Neuronal stem cell (in vitro differentiated cells): ENCODE results near the gene SLC37A1.

Experiments
- DNase-seq: peaks from one replicate; pipeline ENCODE4 v3.0.0-alpha.2; 2013; ENCODE audit warnings: low spot score
- H2AFZ ChIP-seq: one replicate; pipeline ENCODE4 v1.6.1; 2013; ENCODE audit warnings: mild to moderate bottlenecking, low read length, inconsistent platforms
- H2AK5ac ChIP-seq: 2 replicates; pipeline ENCODE4 v1.6.1; 2013; ENCODE audit warnings: low read depth, mild to moderate bottlenecking, inconsistent platforms, low read length, moderate library complexity, mixed read lengths
- H2BK120ac ChIP-seq: 2 replicates; pipeline ENCODE4 v1.6.1; 2013; ENCODE audit warnings: low read depth, mild to moderate bottlenecking, inconsistent platforms, low read length, moderate library complexity, mixed read lengths
- H2BK12ac ChIP-seq: one replicate; pipeline ENCODE4 v1.6.1; 2013; ENCODE audit warnings: low read length, inconsistent platforms
- H2BK15ac ChIP-seq: 2 replicates; pipeline ENCODE4 v1.6.1; 2013; ENCODE audit warnings: mild to moderate bottlenecking, low read length, inconsistent platforms, mixed read lengths
- H2BK5ac ChIP-seq: one replicate; pipeline ENCODE4 v1.6.1; 2013; ENCODE audit warnings: inconsistent platforms, mild to moderate bottlenecking, low read length, moderate library complexity
- H3K14ac ChIP-seq: one replicate; pipeline ENCODE4 v1.6.1; 2013; ENCODE audit warnings: low read length, inconsistent platforms
- H3K18ac ChIP-seq: 2 replicates; pipeline ENCODE4 v1.6.1; 2013; ENCODE audit warnings: low read length, inconsistent platforms
- H3K23ac ChIP-seq: 2 replicates; pipeline ENCODE4 v1.6.1; 2013; ENCODE audit warnings: low read depth, mild to moderate bottlenecking, mixed read lengths, low read length, inconsistent platforms; ENCODE audit not compliant: poor library complexity
- H3K27ac ChIP-seq: replicated peaks from 3 replicates; pipeline ENCODE4 v1.5.1; 2013; ENCODE audit warnings: low read length, inconsistent platforms
- H3K27me3 ChIP-seq, 3 experiments: 2 replicates each; pipeline ENCODE4 v1.6.1; 2013; ENCODE audit warnings: low read length in 3 of 3, mild to moderate bottlenecking in 2 of 3, inconsistent platforms in 1 of 3, low read depth in 1 of 3, mixed read lengths in 1 of 3, moderate library complexity in 1 of 3; ENCODE audit not compliant: control insufficient read depth in 3 of 3, insufficient read depth in 3 of 3
- H3K36me3 ChIP-seq, 2 donors: replicated peaks in 1 of 2; 2 replicates each; pipeline ENCODE4 v1.6.1; 2013; ENCODE audit warnings: low read length in 2 of 2; ENCODE audit not compliant: control insufficient read depth in 2 of 2, insufficient read depth in 2 of 2
- H3K4ac ChIP-seq: 2 replicates; pipeline ENCODE4 v1.6.1; 2013; ENCODE audit warnings: inconsistent platforms, mild to moderate bottlenecking, low read length, moderate library complexity
- H3K4me1 ChIP-seq, 2 donors: 1 replicate in 1 of 2; 2 replicates in 1 of 2; pipeline ENCODE4 v1.6.1; 2013; ENCODE audit warnings: low read length in 2 of 2, low read depth in 1 of 2; ENCODE audit not compliant: control insufficient read depth in 2 of 2, insufficient read depth in 1 of 2
- H3K4me2 ChIP-seq: one replicate; pipeline ENCODE4 v1.6.1; 2013; ENCODE audit warnings: mild to moderate bottlenecking, low read length, inconsistent platforms; ENCODE audit not compliant: insufficient read depth, poor library complexity, severe bottlenecking
- H3K4me3 ChIP-seq, 2 donors: 2 replicates each; pipeline ENCODE4 v1.5.1; 2013; ENCODE audit warnings: low read length in 2 of 2, mild to moderate bottlenecking in 2 of 2, inconsistent platforms in 1 of 2, moderate library complexity in 1 of 2
- H3K79me1 ChIP-seq: one replicate; pipeline ENCODE4 v1.6.1; 2013; ENCODE audit warnings: low read depth, mild to moderate bottlenecking, inconsistent platforms, low read length, moderate library complexity
- H3K9ac ChIP-seq: one replicate; pipeline ENCODE4 v1.6.1; 2013; ENCODE audit warnings: mild to moderate bottlenecking, low read depth, low read length, inconsistent platforms; ENCODE audit not compliant: poor library complexity
- H3K9me3 ChIP-seq, 2 donors: replicated peaks in 1 of 2; 2 replicates each; pipeline versions ENCODE3 to v1.6.1; 2013; ENCODE audit warnings: low read length in 2 of 2, mild to moderate bottlenecking in 2 of 2, inconsistent platforms in 1 of 2, low read depth in 1 of 2, mixed read lengths in 1 of 2, moderate library complexity in 1 of 2; ENCODE audit not compliant: control insufficient read depth in 2 of 2, insufficient read depth in 1 of 2
- H4K8ac ChIP-seq: one replicate; pipeline ENCODE4 v1.6.1; 2013; ENCODE audit warnings: low read depth, mild to moderate bottlenecking, inconsistent platforms, low read length, moderate library complexity
- H4K91ac ChIP-seq: one replicate; pipeline ENCODE4 v1.6.1; 2013; ENCODE audit warnings: low read length, low read depth, mild to moderate bottlenecking, inconsistent platforms; ENCODE audit not compliant: poor library complexity
- WGBS, 2 donors: extraction: QIAGEN DNeasy Blood & Tissue Kit; methylation state at CpG; one replicate each; pipeline ENCODE4 v1.1.7; 2013; ENCODE audit warnings: missing lambda C conversion rate in 2 of 2, mixed read lengths in 1 of 2; ENCODE audit not compliant: insufficient read length in 2 of 2, insufficient replicate concordance in 1 of 2; ENCODE audit errors: extremely low coverage in 2 of 2; 5-methylcytosine and 5-hydroxymethylcytosine counted together

SLC37A1 gene

DNA sequence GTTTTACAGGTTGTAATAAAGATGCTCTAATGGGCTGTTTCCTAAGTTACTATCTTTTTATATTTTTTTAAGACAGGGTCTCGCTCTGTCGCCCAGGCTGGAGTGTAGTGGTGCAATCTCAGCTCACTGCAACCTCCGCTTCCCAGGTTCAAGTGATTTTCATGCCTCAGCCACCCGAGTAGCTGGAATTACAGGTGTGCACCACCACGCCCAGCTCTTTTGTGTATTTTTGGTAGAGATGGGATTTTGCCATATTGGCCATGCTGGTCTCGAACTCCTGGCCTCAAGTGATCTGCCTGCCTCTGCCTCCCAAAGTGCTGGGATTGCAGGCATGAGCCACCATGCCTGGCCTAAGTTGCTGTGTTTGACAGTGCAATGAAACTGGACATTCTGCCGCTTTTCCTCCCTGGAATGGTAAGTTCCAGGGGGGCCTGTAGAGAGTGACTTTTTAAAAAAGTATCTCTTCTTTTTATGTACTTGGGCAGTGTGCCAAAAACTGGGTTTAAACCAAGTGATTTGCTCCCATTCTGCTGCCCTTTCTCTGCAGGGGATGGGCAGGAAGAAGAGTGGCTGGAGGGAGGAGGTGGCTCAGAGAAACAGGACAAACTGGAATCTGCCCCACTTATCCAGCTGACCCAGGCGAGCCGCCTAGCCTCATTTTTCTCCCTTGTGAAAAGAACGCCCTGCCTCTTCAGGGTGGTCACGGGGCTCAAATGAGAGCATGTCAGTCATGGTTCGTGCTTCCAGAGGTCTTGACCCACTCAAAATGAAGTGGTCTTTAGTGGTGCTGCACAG, 2.3 kb downstream of the SLC37A1 start:
- no peak overlapping the region for H3K27ac ChIP-seq
- no peak overlapping the region for H2BK12ac ChIP-seq
- no peak overlapping the region for H2BK5ac ChIP-seq
- H3K4ac ChIP-seq: no peak overlapping the region
- H3K4me2 ChIP-seq: no peak overlapping the region
- no peak overlapping the region for H3K4me3 ChIP-seq
- WGBS, 2 donors: no CpG with 5 or more reads among the region's 12 CpGs
- peaks cover 10% of the 10 kb centered on the region in 2 donors for H3K4me1 ChIP-seq
- no peaks in the 10 kb centered on the region for H3K9me3 ChIP-seq
- H3K9ac ChIP-seq: no peak overlapping the region
- no peak overlapping the region for H3K18ac ChIP-seq
- H3K79me1 ChIP-seq: no peaks in the 10 kb centered on the region
- H3K14ac ChIP-seq: no peak overlapping the region
- peaks cover 0 to 80% (median 13%) of the 10 kb centered on the region in 3 experiments for H3K27me3 ChIP-seq
- H2BK120ac ChIP-seq: no peak overlapping the region
- no peak overlapping the region for H4K91ac ChIP-seq
- H2AK5ac ChIP-seq: no peak overlapping the region
- no peak overlapping the region for H2BK15ac ChIP-seq
- no peak overlapping the region for H3K23ac ChIP-seq
- H4K8ac ChIP-seq: no peak overlapping the region
- DNase-seq: no peak
- no peaks in the 10 kb centered on the region for H3K36me3 ChIP-seq
- no peak overlapping the region for H2AFZ ChIP-seq

DNA sequence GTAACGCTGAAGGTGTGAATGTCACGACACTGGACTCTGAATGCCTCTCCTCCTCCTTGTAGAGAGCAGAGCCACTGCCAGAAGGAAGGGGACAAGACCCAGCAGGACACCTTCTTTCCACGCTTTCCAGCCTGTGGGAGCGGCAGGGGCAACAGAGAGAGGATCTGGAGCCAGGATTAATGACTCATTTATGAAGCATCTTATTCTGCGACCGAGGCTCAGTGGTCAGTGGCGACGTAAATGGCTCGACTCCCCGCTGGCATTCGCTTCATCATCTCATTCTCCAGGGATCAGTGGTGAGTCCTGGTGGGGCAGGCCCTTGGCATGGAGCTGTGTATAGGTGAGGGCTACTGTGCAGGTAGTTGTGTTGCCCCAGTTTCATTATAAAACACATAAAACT, 4.6 kb downstream of the SLC37A1 start:
- Histone ChIP-seq H2AK5ac (no peak overlapping the region), H3K4ac (no peak overlapping the region), H3K23ac (no peak overlapping the region), H3K4me1 (peaks cover 4 to 10% of the 10 kb centered on the region in 2 donors), H3K4me2 (no peak overlapping the region), H3K27ac (no peak overlapping the region), H3K4me3 (no peak overlapping the region), H2BK5ac (no peak overlapping the region), H3K9me3 (no peaks in the 10 kb centered on the region), H3K9ac (no peak overlapping the region), H3K36me3 (no peaks in the 10 kb centered on the region), H4K91ac (no peak overlapping the region), H3K14ac (no peak overlapping the region), H2BK12ac (no peak overlapping the region), H3K79me1 (no peaks in the 10 kb centered on the region), H4K8ac (no peak overlapping the region), H2AFZ (no peak overlapping the region), H3K18ac (no peak overlapping the region), H2BK15ac (no peak overlapping the region), H2BK120ac (no peak overlapping the region), H3K27me3 (peaks cover 0 to 71% (median 6%) of the 10 kb centered on the region in 3 experiments)
- DNase-seq: no peak
- WGBS, 2 donors: no CpG with 5 or more reads among the region's 11 CpGs

DNA sequence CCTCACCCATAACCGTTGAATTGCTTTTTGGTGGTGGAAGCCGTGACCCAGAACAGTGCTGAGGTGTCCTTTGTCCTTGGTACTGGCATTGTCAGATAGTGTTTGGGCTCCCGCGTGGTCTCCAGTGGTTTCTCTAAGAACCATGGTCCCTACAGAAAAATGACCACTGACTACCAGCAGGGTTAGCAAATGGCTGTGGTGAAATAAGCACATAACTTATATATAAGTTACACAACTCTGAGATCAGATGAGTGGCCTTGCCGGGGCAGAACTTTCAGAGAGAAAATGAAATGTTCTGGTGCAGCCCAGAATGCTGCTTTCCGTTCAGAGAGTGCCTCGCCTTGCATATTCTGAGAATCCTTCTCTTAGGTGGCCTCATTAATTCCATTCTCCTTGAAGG, 5.0 kb downstream of the SLC37A1 start:
- no peak for DNase-seq
- no CpG with 5 or more reads among the region's 7 CpGs for WGBS, 2 donors
- Histone ChIP-seq H2BK5ac (no peak overlapping the region), H3K4me1 (peaks cover 8 to 10% of the 10 kb centered on the region in 2 donors), H3K4me3 (no peak overlapping the region), H3K27me3 (peaks cover 0 to 73% (median 6%) of the 10 kb centered on the region in 3 experiments), H2BK12ac (no peak overlapping the region), H3K9me3 (no peaks in the 10 kb centered on the region), H4K8ac (no peak overlapping the region), H3K27ac (no peak overlapping the region), H3K4me2 (no peak overlapping the region), H3K36me3 (no peaks in the 10 kb centered on the region), H3K9ac (no peak overlapping the region), H4K91ac (no peak overlapping the region), H2BK120ac (no peak overlapping the region), H3K79me1 (no peaks in the 10 kb centered on the region), H3K23ac (no peak overlapping the region), H3K14ac (no peak overlapping the region), H2BK15ac (no peak overlapping the region), H3K18ac (no peak overlapping the region), H2AFZ (no peak overlapping the region), H2AK5ac (no peak overlapping the region), H3K4ac (no peak overlapping the region)

DNA sequence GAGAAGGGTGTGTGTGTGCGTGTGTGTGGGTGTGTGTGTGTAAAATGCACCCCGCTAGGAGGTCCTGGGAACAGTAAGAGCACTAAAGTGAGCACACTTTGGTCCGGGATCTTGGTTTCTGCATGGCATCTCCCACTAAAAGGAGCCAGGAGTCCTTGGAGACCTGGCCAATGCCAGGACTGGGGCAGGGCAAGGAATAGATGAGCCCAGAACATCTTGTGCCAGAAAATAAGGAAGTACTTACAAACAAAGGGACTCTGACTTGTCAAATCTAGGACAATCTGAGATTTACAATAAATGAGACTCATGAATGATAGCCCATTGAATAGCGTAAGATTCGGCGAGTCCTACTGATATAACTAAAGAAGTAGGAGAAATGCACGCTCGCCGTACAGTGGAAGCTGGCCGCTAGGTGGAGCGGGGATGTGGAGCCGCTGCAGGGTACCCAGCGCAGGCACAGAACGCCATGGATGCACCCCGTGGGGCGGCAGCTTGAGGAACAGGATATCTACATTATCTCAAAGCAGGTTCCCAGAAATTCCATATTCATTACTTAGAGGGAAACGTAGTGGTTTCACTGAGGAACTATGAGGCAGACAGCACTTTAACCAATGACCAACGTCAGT, 7.1 kb downstream of the SLC37A1 start:
- H3K23ac ChIP-seq: no peak overlapping the region
- H3K4me1 ChIP-seq: peaks cover 13 to 14% of the 10 kb centered on the region in 2 donors
- no peak overlapping the region for H3K27ac ChIP-seq
- H4K8ac ChIP-seq: no peak overlapping the region
- no peaks in the 10 kb centered on the region for H3K79me1 ChIP-seq
- H2BK12ac ChIP-seq: no peak overlapping the region
- H2BK15ac ChIP-seq: no peak overlapping the region
- no peak overlapping the region for H3K18ac ChIP-seq
- H3K27me3 ChIP-seq: peaks cover 0 to 68% (median 0%) of the 10 kb centered on the region in 3 experiments
- H3K36me3 ChIP-seq: no peaks in the 10 kb centered on the region
- no peak overlapping the region for H3K14ac ChIP-seq
- no peak overlapping the region for H3K9ac ChIP-seq
- H2AK5ac ChIP-seq: no peak overlapping the region
- no peaks in the 10 kb centered on the region for H3K9me3 ChIP-seq
- no peak overlapping the region for H2BK5ac ChIP-seq
- no peak overlapping the region for H3K4me3 ChIP-seq
- no peak for DNase-seq
- no peak overlapping the region for H2AFZ ChIP-seq
- H3K4ac ChIP-seq: no peak overlapping the region
- H3K4me2 ChIP-seq: no peak overlapping the region
- H2BK120ac ChIP-seq: no peak overlapping the region
- no CpG with 5 or more reads among the region's 18 CpGs for WGBS, 2 donors
- no peak overlapping the region for H4K91ac ChIP-seq
